ENCODE data around the gene SEMA3A.

DNA sequence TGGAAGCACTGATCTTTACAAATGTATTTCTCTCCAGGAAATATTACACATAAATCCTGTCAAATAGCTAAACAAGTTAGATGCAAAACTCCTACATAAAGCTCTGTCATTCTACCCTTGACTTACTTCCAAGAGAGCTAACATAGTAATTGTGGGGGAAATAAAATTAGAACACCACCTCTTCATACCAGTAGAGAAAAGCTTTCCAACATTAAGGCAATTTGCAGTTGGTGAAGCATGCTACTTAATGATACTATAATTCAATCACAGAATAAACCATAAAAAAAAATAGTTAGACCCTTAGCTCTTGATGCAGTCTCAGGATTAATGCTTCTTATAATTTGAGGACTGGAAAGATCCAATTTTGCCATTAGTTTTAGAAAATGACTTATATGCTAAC lies 35.2 kb downstream of the SEMA3A start:
- TF ChIP-seq, protein P1, sequence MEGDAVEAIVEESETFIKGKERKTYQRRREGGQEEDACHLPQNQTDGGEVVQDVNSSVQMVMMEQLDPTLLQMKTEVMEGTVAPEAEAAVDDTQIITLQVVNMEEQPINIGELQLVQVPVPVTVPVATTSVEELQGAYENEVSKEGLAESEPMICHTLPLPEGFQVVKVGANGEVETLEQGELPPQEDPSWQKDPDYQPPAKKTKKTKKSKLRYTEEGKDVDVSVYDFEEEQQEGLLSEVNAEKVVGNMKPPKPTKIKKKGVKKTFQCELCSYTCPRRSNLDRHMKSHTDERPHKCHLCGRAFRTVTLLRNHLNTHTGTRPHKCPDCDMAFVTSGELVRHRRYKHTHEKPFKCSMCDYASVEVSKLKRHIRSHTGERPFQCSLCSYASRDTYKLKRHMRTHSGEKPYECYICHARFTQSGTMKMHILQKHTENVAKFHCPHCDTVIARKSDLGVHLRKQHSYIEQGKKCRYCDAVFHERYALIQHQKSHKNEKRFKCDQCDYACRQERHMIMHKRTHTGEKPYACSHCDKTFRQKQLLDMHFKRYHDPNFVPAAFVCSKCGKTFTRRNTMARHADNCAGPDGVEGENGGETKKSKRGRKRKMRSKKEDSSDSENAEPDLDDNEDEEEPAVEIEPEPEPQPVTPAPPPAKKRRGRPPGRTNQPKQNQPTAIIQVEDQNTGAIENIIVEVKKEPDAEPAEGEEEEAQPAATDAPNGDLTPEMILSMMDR (conservative IDR thresholded peaks at IDR 0.05) = no peak
- no peak for TF ChIP-seq EZH2 (IDR thresholded peaks at IDR 0.05; ENCODE audit: low read depth)

Measured in PC-9 (cell line).